Activated naive CD4-positive, alpha-beta T cell treated with anti-CD3 and anti-CD28 coated beads, Interleukin-2, amount 50 U/mL, for 72 hours (primary cell): Measurements from ENCODE around the gene PUS1. TPM values are rescaled to one million over a fixed set of nuclear protein-coding genes. Genes with fewer than 3 reads are reported as not detected.

ENCODE experiments used
- ATAC-seq, 2 donors: fragments of 150-1000 bp; cut with Tn5 transposase; 2 replicates each; pipeline ENCODE4 v1.10.0; 2021; ENCODE audit warnings: mild to moderate bottlenecking in 2 of 2, moderate library complexity in 2 of 2
- DNase-seq, 2 donors: peaks; one replicate each; pipeline ENCODE4 v3.0.0; 2021 to 2022; ENCODE audit warnings: low spot score in 2 of 2
- H3K27ac Mint-ChIP-seq, 2 donors: one replicate each; pipeline ENCODE4 v1.8.0; 2022; ENCODE audit warnings: mild to moderate bottlenecking in 2 of 2, mixed read lengths in 2 of 2
- H3K36me3 Mint-ChIP-seq, 2 donors: one replicate each; pipeline ENCODE4 v1.8.0; 2022; ENCODE audit warnings: mixed read lengths in 2 of 2
- H3K9me3 Mint-ChIP-seq, 2 donors: one replicate each; pipeline ENCODE4 v1.8.0; 2022; ENCODE audit warnings: mixed read lengths in 2 of 2
- total RNA-seq, 2 donors: library from RNA; stranded (reverse); gene quantifications; one replicate each; pipeline ENCODE4 v1.2.3, GENCODE V29; 2022

The PUS1 gene
- total RNA-seq, 2 donors from 2014 or later, result 16.6 to 49.9 TPM

DNA sequence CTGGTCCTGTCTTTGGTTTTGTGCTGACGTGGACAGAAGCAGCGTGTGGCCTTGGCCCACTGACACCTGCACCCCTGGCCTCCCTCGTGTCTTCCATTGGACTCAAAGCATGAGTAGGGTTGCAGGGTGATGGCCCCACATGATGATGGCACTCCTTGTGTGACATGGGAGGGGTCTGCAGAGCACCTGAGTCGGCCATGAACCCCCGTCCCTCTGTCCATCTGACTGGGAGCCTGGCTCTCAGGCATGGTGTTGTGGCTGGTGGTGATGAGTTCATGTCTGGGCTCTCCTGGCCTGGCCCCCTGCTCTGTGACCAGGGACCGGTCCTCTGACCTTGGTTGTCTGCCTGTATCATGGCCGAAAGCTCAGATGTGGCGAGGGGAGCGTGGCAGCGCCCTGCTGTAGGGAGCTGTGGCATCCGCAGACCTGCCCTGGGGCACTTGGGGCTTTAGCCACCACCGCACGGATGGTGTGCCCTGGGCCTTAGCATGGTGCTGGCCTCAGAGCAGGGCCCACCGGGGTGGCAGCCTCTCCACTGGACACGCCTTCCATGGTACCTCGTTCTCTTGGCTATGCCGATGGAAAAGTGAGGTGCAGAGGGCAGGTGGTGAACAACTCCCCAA is 17.9 kb upstream of the PUS1 start:
- no peaks in the 10 kb centered on the region for H3K9me3 Mint-ChIP-seq
- no peaks in the 10 kb centered on the region for H3K36me3 Mint-ChIP-seq

DNA sequence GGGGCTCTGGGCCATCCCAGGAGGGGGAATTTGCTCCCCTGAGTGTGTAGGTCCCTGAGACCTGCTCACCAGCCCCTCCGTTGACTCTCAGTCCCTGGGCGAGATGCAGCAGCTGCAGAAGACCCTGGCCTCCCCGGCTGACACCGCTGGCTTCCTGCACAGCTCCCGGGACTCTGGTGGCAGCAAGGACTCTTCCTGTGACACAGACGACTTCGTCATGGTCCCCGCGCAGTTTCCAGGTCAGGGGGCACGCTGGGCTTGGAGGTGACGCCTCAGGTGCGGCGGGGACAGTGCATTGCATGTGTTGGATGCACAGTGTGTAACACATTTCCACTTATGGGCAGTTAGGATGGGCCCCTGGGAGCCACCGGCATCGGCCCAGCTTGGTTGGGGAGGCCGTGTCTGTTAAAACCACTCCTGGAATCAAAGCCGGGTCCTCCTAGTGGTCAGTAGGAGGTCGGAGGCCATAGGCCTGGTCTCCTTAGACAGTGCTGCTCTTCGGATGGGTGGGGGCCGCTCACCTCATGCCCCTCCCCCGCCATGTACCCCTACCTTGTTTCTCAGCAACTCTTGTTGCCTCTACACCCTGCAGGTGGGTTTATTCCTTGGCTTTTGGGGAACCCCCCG is 17.1 kb upstream of the PUS1 start:
- ATAC-seq, result no peak
- no peak for DNase-seq
- Mint-ChIP-seq H3K9me3 (no peaks in the 10 kb centered on the region), H3K27ac (peak overlapping the region in 1 of 2 donors; percentile 5), H3K36me3 (no peaks in the 10 kb centered on the region)

More for the DNA sequence above, 17.9 kb upstream of the PUS1 start:
- no peak for DNase-seq
- no peak overlapping the region for H3K27ac Mint-ChIP-seq
- ATAC-seq, result no peak

DNA sequence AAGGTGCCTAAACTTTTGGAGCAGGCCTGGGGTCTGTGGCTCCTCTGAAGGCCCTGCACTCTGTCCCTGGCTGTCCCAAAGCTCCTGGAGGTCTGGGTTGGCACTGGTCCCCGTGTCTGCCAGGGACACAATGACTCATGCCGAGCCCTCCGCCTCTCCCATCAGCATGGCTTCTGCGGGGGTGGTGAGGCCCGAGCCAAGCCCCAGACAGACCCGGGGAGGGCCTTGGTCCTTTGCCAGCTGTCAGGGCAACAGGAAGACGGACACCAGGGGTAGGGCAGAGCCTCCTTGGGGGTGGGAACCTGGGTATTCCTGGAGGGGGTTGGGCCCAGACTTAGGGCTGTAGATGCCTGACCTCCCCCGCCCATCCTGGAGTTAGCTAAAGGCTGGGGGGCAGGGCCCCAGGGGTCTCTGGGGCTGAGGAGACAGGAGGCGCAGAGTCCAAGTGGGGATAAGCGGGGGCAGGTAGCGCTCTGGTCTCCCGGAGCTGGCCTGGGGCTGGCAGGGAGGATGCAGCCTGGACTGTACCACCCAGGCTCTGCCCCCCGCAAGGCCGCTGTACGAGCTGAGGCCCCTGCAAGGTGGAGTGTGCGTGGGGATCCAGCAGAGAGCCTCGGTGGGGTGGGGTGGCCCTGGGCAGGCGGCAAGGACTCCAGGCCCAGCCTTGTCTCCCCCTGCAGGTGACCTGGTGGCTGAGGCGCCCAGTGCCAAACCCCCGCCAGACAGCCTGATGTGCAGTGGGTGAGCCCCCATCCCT is 16.4 kb upstream of the PUS1 start:
- DNase-seq (no peak), ATAC-seq (no peak)
- H3K27ac Mint-ChIP-seq, result no peak overlapping the region
- H3K36me3 Mint-ChIP-seq, result no peaks in the 10 kb centered on the region
- no peaks in the 10 kb centered on the region for H3K9me3 Mint-ChIP-seq

DNA sequence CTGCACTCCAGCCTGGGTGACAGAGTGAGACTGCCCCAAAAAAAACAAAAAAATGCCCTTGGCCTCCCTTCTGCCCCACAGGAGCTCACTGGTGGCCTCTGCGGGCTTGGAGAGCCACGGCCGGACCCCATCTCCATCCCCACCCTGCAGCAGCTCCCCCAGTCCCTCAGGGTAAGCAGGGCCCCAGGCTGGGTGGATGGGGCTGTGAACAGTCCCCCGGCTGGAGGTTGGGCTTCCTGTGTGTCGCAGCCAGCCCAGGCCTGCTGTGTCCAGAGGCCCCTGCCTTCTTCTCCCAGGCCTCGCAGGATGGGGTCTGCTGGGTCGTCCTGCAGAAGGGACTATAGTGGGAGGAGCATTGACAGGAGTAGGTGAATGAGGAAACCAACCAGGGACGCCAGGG is 15.4 kb upstream of the PUS1 start:
- no peaks in the 10 kb centered on the region for H3K36me3 Mint-ChIP-seq
- H3K9me3 Mint-ChIP-seq, result no peaks in the 10 kb centered on the region
- H3K27ac Mint-ChIP-seq, result no peak overlapping the region
- no peak for ATAC-seq
- no peak for DNase-seq

DNA sequence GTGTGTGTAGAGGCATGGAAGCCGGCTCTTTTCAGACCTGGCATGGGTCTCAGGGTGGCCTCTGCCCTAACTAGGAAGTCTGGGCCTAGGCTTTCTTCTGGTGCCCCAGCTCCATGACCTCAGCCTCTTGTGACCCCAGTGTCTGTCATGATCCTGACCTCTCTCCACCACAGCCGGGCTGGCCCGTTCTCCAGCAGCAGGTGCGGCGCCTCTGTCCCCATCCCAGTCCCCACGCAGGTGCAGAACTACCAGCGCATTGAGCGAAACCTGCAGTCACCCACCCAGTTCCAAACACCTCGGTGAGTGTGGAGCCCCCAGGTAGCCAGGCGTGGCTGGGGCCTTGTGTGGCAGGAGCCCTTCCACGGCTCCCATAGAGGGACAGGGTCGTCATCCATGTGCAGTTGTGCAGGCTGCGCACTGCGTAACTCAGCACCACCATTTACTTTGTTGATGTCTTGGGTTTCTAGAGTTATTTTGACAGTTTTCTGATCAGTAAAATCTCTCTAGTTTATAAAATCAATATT is 14.8 kb upstream of the PUS1 start:
- no peaks in the 10 kb centered on the region for H3K9me3 Mint-ChIP-seq
- H3K27ac Mint-ChIP-seq, result no peak overlapping the region
- ATAC-seq (no peak), DNase-seq (no peak)
- no peaks in the 10 kb centered on the region for H3K36me3 Mint-ChIP-seq

DNA sequence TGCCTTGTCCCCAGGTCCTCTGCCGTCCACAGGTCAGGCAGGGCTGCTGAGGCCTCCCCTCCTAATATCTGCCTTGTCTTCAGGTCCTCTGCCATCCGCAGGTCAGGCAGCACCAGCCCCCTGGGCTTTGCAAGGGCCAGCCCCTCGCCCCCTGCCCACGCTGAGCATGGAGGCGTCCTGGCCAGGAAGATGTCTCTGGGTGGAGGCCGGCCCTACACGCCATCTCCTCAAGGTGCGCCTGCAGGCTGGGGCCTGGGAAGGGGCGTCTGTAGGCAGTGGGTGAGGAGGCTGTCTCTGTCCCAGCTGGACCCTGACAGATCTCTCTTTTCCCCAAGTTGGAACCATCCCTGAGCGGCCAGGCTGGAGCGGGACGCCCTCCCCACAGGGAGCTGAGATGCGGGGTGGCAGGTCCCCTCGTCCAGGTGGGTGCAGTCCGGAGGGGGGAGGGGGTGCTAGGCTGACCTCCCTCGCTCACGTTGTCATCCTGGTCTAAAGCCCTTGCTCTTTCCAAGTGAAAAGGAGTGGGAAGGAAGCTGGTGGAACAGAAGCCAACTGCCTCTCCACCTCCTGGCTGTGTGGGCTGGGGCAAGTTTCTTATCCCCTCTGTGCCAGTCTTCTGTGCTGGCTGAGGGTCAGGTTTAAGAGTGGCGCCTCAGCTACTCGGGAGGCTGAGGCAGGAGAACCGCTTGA is 13.9 kb upstream of the PUS1 start:
- Mint-ChIP-seq H3K27ac (no peak overlapping the region), H3K9me3 (no peaks in the 10 kb centered on the region), H3K36me3 (no peaks in the 10 kb centered on the region)
- ATAC-seq, result no peak
- no peak for DNase-seq

DNA sequence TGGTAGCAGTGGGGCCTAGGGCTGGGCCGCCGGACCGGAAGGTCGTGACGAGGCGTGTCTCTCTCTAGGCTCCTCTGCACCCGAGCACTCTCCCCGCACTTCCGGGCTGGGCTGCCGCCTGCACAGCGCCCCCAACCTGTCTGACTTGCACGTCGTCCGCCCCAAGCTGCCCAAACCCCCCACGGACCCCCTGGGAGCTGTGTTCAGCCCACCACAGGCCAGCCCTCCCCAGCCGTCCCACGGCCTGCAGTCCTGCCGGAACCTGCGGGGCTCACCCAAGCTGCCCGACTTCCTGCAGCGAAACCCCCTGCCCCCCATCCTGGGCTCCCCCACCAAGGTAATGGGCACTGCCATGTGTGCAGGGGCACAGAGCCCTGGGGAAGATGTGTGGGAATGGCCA is 13.3 kb upstream of the PUS1 start:
- Mint-ChIP-seq H3K36me3 (no peaks in the 10 kb centered on the region), H3K9me3 (no peaks in the 10 kb centered on the region), H3K27ac (no peak overlapping the region)
- no peak for ATAC-seq
- no peak for DNase-seq

DNA sequence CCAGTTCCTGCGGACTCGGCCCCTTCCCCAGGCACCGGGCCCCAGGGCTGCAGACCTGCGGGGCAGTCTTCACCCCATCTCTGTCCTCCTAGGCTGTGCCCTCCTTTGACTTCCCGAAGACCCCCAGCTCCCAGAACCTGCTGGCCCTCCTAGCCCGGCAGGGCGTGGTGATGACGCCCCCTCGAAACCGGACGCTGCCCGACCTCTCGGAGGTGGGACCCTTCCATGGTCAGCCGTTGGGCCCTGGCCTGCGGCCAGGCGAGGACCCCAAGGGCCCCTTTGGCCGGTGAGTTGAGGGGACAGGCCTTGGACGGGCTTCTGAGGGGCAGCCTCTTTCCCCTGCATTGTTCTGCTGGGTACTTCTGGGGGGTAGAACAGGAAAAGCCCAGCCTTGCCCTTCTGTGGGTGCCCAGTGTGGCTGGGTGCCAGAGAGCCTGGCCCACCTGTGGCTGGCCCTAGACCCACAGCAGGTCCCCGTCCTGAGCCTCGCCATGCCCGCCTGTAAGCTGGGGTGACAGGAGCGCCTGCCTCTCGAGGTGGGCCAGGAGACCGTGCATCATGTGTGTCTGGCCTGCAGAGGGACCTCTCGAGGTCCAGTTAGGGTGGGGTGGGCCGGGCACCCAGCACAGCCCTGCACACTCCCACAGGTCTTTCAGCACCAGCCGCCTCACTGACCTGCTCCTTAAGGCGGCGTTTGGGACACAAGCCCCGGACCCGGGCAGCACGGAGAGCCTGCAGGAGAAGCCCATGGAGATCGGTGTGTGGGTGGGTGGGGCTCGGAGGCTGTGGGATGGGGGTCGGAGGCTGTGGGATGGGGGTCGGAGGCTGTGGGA is 12.6 kb upstream of the PUS1 start:
- ATAC-seq (no peak), DNase-seq (no peak)
- H3K36me3 Mint-ChIP-seq, result no peaks in the 10 kb centered on the region
- H3K27ac Mint-ChIP-seq, result no peak overlapping the region
- no peaks in the 10 kb centered on the region for H3K9me3 Mint-ChIP-seq

DNA sequence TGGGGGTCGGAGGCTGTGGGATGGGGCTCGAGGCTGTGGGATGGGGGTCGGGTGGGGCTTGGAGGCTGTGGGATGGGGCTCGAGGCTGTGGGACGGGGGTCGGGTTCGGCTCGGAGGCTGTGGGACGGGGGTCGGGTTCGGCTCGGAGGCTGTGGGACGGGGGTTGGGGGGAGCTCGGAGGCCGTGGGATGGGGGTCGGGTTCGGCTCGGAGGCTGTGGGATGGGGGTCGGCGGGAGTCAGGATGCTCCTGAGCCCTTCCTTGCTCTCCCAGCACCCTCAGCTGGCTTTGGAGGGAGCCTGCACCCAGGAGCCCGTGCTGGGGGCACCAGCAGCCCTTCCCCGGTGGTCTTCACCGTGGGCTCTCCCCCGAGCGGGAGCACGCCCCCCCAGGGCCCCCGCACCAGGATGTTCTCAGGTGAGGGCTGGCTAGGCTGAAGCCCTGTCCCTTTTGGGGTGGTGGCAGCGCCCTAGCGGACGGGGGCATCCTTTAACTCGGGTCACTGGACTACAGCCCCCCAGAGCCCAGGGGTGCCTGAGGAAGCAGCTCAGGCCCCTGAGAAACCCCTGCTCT is 11.9 kb upstream of the PUS1 start:
- DNase-seq, result no peak
- no peak for ATAC-seq
- Mint-ChIP-seq H3K27ac (no peak overlapping the region), H3K36me3 (no peaks in the 10 kb centered on the region), H3K9me3 (no peaks in the 10 kb centered on the region)

DNA sequence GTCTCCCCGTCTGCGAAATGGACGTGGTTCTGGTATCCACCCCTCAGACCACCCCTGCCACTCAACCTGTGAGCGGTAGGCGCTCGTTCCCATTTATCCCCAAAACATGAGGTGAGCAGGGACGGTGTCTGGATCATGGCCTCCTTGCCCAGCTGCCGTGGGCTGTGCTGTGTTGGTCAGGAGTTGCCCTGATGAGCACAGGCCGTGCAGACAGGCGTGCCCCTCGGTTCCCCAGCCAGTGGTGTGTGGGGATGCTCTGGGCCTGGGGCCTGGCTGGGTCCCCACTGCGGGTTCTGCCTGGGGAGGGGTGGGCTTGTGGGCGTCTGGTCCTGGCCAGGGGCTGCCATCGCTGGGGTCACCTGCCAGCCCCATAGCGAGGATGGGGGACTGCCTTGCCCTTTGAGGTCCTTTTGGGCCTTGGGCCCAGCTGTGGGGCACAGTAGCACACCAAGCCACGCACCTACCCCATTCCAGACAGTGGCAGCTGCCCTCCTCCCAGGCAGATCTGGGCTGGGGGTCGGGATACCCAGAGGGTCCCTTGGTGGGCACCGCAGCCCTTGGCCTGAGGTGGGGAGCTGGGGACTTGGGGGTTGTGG is 11.3 kb upstream of the PUS1 start:
- H3K36me3 Mint-ChIP-seq, result no peaks in the 10 kb centered on the region
- DNase-seq (no peak), ATAC-seq (no peak)
- no peak overlapping the region for H3K27ac Mint-ChIP-seq
- no peaks in the 10 kb centered on the region for H3K9me3 Mint-ChIP-seq

DNA sequence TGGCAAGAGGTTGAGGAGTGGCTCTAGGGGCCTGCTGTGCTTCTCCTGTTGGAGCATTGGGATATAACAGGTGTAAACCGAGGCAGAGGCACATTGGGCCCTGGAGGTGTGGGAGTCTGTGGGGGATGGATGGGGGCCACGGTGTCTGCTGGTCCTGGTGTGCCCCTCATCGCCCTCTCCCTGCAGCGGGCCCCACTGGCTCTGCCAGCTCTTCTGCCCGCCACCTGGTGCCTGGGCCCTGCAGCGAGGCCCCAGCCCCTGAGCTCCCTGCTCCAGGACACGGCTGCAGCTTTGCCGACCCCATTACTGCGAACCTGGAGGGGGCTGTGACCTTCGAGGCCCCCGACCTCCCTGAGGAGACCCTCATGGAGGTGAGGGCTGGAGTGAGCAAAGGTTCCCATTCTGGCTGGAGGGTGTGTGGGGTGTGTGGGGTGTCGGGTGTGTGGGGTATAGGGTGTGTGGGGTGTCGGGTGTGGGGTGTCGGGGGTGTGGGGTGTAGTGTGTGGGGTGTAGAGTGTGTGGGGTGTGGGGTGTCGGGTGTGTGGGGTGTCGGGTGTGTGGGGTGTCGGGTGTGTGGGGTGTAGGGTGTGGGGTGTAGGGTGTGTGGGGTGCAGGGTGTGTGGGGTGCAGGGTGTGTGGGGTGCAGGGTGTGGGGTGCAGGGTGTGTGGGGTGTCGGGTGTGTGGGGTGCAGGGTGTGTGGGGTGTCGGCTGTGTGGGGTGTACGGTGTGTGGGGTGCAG is 10.6 kb upstream of the PUS1 start:
- Mint-ChIP-seq H3K27ac (no peak overlapping the region), H3K36me3 (no peaks in the 10 kb centered on the region), H3K9me3 (no peaks in the 10 kb centered on the region)
- ATAC-seq (no peak), DNase-seq (no peak)

DNA sequence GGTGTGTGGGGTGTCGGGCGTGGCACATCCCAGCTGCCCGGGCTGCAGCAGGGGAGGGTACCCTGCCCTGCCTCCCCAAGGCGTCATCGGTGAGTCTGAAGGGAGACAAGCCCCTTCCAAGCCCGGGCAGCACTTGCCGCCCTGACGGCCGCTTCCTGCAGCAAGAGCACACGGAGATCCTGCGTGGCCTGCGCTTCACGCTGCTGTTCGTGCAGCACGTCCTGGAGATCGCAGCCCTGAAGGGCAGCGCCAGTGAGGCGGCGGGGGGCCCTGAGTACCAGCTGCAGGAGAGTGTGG is 10.1 kb upstream of the PUS1 start:
- DNase-seq (no peak), ATAC-seq (no peak)
- no peaks in the 10 kb centered on the region for H3K36me3 Mint-ChIP-seq
- no peaks in the 10 kb centered on the region for H3K9me3 Mint-ChIP-seq
- H3K27ac Mint-ChIP-seq, result no peak overlapping the region

DNA sequence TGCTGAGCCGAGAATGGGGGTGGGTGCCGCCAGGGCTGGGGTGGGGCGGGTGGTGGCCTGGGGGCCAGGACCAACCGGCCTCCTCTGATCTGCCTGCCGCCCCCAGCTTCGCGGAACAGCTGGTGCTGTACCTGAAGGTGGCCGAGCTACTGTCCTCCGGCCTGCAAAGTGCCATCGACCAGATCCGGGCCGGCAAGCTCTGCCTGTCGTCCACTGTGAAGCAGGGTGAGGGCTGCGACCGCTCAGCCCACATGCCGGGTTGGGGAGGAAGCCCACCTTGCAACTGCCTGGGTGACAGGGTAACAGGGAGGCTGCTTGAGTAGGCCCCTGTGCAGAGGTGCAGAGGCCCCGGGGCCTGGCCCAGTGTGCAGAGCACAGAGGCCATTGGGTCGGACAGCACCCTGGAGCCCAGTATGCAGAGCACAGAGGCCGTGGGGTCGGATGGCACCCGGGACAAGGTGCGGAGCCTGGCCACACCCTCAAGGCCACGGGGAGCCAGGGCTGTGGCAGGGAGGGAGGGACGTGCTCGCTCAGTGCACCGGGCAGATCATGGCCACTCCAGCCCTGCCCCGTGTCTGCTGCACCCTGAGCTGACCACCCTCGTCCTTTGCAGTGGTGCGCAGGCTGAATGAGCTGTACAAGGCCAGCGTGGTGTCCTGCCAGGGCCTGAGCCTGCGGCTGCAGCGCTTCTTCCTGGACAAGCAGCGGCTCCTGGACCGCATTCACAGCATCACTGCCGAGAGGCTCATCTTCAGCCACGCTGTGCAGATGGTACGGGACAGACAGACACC is 9.5 kb upstream of the PUS1 start:
- ATAC-seq, result no peak
- Mint-ChIP-seq H3K36me3 (no peaks in the 10 kb centered on the region), H3K27ac (no peak overlapping the region)

DNA sequence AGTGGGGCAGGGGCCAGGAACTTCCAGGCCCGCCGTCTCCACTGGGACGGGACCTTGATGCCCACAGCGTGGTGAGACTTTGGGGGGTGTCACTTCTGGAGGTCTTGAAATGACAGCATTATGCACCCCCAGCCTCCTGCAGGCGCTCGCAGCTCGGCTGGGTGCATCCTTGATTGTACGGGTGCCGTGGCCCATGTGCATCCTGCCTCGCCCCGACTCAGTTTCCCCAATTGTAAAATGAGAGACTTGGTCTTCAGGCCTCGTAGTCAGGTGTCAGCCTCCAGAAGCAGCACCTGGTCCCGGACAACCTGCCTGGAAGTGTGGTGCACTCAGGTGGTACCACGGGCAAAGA is 8.9 kb upstream of the PUS1 start:
- H3K27ac Mint-ChIP-seq, result no peak overlapping the region
- no peaks in the 10 kb centered on the region for H3K9me3 Mint-ChIP-seq
- ATAC-seq (no peak), DNase-seq (no peak)
- no peaks in the 10 kb centered on the region for H3K36me3 Mint-ChIP-seq

More for the DNA sequence above, 9.5 kb upstream of the PUS1 start:
- H3K9me3 Mint-ChIP-seq, result no peaks in the 10 kb centered on the region
- no peak for DNase-seq
